NCI-H1417 treated with DMSO at 0.1 percent for 48 hours (cell line): ENCODE measurements around the gene STRA6.
"Not testable (repeated sequence)": the region's sequence is repeated elsewhere in the genome, so short reads cannot be mapped to it uniquely, and the experiment has no call there.

Experiments
- DNase-seq: peaks from one replicate; lab custom pipeline; 2025; lab: John Stamatoyannopoulos, UW

STRA6 gene

DNA sequence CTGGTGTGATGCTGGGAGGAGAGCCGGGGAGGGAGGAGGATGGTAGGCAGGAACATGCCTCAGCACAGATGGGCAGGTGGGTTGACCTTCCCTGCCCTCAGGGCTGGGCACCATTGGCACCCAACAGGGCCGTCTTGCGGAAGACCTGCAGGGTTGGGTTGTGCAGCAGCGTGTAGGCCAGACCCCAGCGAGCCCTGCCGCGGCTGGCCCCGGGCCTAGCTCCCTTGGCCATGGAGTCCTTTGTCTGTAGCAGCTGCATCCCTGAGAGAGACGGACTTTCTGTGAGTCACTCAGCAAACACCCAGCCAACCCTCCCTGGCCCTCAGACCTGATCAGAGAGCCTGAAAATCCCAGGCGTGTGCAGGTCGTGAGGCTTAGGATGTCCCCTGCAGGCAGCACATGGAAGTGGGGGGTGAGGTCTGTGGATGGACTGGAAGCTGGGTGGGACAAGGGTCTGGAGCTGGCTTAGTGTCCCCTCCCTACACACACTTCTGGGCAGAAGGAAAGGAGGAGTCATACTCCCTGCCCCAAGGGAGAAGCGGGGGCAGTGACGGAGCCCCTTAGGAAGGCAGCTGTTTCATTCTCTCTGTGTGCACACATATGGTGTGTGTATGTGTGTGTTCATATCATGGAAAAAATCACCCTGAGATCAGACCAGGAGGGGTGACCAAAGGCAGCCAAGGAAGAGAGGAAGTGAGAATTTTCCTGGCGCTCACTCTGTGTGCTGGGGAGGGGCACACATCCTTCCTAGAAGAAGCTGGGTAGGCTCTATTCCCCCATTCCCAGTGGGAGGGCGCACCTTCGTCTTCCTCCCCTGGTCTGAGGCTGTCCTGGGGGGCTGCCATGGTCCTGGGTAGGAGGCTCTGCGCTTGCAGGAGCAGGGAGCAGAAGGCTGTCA lies 22.4 kb downstream of the STRA6 start:
- DNase-seq, result no peak

DNA sequence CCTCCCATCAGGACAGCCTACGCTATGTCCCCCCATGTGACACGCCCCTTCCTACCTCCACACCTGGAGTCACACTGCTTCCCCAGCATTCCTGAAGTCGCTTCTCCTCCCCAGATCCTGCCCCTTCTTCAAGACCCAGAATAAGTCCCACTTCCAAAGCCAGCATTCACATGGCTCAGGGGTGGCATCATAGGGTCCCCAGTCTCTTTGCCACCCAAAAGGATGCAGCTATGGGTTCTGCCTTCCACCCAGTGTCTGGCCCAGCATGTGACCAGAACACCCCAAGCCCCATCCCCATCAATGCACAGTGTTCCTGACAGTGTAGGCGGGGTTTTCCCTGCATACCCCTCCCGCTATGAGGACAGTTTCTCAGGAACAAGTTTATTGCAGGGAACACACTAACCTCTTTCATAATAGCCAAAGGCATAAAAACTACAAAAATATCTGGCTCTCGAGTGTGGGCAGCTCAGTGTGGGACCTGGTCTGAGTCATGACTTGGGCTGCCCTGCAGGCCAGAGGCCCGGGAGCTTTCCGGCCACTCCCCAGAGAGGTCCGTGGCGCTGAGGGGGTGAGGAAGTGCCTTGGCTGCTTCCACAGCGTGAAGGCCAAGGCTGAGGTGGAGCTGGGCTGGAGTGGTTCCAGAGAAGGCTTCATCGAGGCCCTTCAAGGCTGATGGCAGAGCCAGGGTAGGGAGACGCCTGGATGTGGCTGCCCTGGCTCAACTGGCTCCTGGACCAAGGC lies 23.3 kb downstream of the STRA6 start:
- no peak for DNase-seq

DNA sequence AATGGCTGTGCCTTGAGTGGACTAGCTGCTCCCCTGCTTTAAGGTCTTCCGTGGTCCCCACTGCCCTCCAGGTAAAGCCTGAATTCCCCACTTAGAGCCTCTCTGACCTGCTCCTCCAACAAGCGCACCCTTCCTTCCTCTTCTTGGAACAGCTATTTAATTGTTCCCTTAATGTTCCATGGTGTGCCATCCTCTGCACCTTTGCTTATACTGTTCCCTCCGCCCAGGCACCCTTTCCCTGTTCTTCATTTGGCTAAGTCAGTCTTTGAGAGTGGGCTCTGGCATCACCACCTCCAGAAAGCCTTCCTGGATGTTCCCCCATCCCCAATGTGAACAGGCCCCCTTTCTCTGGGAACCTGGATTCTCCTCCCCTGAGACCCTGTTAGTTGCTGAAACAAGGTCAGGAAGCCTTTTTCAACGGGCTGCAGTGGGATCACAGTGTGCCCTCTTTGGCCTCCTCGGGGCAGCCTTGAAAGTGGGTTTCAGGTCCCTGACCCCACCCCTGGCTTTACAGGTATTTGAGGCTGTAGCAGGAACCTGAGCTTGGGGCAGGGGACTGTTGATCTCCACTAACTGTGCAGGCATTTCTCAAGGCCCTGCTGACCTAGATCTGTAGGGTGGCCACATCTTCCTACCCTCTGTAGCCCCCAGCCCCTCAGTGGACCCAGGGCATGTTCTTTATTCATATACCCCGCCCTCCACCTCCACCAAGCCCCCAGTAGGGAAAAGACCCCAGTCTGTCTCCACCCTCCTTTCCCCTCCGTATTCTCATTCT lies 24.1 kb downstream of the STRA6 start:
- no peak for DNase-seq

DNA sequence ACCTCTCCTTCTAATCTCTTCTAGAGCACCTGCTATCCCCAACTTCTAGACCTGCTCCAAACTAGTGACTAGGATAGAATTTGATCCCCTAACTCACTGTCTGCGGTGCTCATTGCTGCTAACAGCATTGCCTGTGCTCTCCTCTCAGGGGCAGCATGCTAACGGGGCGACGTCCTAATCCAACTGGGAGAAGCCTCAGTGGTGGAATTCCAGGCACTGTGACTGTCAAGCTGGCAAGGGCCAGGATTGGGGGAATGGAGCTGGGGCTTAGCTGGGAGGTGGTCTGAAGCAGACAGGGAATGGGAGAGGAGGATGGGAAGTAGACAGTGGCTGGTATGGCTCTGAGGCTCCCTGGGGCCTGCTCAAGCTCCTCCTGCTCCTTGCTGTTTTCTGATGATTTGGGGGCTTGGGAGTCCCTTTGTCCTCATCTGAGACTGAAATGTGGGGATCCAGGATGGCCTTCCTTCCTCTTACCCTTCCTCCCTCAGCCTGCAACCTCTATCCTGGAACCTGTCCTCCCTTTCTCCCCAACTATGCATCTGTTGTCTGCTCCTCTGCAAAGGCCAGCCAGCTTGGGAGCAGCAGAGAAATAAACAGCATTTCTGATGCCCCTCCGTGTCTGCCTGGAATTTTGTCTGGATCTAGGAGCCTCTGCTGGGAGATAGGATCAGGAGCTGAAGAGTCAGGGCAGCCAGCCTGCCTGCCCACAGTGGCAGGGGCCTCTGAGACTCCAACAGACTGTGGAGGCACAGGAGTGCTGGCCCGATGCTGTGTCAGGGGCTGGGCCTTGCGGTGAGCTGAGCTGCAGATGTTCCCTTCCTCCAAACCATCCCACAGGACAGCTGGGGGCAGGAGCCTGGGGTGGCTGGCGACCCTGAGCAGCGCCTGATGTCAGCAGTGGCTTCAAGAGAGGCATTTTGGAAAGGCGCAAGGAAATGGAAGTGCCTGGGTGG lies 26.0 kb downstream of the STRA6 start:
- no peak for DNase-seq

DNA sequence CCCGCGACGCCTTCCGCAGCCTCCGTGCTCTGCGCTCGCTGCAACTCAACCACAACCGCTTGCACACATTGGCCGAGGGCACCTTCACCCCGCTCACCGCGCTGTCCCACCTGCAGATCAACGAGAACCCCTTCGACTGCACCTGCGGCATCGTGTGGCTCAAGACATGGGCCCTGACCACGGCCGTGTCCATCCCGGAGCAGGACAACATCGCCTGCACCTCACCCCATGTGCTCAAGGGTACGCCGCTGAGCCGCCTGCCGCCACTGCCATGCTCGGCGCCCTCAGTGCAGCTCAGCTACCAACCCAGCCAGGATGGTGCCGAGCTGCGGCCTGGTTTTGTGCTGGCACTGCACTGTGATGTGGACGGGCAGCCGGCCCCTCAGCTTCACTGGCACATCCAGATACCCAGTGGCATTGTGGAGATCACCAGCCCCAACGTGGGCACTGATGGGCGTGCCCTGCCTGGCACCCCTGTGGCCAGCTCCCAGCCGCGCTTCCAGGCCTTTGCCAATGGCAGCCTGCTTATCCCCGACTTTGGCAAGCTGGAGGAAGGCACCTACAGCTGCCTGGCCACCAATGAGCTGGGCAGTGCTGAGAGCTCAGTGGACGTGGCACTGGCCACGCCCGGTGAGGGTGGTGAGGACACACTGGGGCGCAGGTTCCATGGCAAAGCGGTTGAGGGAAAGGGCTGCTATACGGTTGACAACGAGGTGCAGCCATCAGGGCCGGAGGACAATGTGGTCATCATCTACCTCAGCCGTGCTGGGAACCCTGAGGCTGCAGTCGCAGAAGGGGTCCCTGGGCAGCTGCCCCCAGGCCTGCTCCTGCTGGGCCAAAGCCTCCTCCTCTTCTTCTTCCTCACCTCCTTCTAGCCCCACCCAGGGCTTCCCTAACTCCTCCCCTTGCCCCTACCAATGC lies 27.1 kb downstream of the STRA6 start:
- DNase-seq, result no peak

DNA sequence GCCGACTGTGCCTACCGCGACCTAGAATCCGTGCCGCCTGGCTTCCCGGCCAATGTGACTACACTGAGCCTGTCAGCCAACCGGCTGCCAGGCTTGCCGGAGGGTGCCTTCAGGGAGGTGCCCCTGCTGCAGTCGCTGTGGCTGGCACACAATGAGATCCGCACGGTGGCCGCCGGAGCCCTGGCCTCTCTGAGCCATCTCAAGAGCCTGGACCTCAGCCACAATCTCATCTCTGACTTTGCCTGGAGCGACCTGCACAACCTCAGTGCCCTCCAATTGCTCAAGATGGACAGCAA lies 27.7 kb downstream of the STRA6 start:
- no peak for DNase-seq

DNA sequence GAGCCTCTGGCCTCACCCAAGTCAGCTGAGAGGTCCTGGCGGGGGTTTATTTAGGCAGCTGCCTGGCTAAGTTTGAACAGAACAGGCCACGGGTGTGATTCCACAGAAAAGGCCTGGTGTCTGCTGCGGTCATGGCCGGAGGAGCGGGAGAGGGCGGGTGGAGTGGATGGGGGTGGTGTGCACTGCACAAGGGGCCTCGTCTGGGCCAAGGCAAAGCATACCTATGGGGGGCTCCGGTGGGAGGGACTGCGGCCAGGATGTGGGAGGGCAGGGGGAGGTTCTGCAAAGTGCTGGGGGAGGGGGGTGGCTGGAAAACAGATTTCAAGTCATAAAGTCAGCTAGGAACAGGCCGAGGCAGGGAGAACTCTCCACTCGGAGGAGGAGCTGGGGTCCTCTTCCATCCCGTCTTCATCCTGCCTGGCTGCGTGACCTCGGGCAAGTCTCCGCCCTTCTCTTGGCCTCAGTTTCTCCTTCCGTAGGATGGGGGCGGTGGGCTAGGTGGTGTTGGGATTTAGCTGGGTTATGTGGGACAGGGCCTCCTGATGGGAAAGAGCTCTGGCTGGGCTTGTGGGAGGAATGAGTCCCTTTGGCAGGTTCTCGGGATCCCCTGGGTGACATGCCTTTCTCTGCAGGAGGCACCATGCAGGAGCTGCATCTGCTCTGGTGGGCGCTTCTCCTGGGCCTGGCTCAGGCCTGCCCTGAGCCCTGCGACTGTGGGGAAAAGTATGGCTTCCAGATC lies 28.2 kb downstream of the STRA6 start:
- DNase-seq, result no peak

DNA sequence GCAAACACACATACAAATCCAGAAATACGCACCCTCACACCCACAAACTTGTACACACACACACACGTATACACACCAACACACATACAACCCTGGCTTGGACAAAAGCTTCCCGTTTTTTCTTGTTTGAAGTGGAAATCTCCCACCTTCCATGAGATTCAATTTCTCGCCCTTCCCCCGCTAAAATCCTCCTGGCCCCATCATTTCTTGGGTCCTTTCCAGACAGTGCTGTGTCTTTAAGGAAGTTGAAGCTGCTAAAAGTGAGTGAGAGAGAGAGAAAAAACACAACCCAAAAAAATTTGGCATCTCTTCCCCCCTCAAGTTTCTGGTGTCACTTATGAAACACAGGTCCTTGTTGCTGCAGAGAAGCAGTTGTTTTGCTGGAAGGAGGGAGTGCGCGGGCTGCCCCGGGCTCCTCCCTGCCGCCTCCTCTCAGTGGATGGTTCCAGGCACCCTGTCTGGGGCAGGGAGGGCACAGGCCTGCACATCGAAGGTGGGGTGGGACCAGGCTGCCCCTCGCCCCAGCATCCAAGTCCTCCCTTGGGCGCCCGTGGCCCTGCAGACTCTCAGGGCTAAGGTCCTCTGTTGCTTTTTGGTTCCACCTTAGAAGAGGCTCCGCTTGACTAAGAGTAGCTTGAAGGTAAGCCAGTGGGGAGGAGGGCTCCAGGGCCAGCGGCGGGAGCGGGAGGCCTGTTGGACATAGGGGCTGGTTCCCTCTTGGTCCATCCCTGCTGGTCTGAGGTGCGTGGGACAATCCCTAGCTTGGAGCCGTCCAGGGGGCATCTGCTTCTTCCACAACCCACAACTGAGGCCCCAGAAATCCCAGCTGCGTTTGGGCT lies 29.0 kb downstream of the STRA6 start, which contains the start of gene ISLR:
Gene ISLR, plus strand, starts transcription at position 331 of the 839 bp plus-strand sequence. CDS start 1,149 bp downstream, outside the sequence.
- DNase-seq, result no peak

DNA sequence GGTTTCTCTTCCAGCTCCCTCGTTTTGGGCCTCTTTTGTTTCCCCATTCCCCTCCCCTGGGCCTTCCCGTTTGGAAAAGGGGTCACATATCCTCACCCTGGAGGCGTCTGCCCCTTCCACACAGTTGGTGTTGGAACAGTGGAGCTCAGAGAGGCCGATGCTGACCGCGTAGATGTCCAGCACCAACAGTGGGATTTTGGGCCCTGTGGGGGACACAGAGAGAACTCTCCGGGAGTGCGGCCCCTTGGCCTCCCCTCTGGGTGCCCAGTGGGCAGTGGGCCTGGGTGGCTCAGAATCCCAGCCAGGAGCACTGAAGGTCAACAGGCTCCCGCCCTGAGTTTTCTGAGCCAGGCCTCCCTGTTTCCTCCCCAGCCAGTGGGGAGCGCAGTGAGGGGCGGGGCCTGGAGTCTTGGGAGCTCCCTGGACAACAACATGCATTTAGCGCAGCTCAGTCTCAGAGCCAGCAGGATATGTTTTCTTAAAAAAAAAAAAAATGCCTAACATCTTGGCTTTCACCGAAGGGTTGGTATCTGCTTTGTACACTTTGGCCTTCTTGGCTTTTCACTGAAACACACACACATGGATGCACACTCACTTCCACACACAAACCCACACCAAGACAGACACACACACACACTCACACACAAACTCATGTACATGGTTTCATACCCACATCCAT lies 29.7 kb downstream of the STRA6 start:
- DNase-seq, result no peak

DNA sequence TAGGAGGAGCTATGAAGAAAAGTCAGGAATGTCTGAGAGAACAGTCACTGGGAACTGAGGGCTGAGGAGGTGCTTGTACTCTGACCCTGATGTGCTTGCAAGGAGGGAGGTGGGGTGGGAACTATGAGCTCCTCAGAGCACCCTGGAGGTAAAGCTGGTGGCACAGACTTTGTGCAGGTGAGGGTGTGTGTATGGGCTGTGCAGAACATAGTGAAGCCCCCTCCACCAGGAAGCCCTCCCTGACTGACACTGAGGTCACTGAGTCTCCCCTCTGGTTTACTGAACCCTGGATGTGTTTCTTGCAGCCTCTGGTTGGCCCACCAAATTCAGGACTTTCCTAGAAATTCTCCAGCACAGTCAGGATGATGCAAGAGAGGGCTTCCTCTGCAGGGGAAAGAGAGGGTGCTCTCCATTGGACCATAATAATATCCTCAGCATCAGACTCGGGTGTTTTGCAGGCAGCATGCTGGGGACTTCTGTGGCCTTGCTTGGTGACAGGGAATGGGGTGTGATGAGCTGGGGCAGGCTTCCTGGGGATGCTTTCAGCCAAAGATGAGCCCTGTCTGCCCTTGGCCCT lies 30.5 kb downstream of the STRA6 start:
- no peak for DNase-seq

DNA sequence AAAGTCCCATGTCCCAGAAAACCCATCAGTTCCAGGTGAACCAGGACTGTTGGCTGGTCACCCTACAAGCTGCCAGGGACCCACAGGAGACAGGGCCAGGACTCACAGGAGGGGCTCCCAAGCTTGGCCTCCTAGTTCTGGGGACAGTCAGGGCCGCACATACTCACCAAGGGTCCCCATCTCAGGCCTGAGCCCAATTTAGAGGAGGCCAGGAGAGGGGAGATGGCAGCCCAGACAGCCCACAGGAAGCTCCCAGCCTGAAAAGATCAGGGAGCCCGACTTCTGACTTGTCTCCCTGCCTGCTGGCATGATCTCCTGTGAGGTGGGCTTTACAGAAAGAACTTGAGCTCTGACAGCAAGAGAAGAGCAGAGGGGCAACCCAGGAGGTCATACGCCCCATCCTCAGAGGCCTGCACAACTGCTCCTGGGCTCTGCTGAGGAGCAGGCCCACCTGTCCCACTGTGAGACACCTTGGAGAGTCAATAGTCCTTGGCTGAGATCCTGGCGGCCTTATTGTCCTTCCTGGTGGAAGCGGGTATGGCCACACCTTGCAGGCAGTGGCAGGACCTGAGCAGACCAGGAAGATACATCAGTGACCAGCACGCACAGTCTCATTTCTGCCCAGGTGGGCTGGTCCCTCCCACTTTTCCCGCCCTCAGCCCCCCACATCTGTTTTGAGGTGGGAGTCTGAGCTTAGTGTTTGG lies 31.6 kb downstream of the STRA6 start:
- no peak for DNase-seq

DNA sequence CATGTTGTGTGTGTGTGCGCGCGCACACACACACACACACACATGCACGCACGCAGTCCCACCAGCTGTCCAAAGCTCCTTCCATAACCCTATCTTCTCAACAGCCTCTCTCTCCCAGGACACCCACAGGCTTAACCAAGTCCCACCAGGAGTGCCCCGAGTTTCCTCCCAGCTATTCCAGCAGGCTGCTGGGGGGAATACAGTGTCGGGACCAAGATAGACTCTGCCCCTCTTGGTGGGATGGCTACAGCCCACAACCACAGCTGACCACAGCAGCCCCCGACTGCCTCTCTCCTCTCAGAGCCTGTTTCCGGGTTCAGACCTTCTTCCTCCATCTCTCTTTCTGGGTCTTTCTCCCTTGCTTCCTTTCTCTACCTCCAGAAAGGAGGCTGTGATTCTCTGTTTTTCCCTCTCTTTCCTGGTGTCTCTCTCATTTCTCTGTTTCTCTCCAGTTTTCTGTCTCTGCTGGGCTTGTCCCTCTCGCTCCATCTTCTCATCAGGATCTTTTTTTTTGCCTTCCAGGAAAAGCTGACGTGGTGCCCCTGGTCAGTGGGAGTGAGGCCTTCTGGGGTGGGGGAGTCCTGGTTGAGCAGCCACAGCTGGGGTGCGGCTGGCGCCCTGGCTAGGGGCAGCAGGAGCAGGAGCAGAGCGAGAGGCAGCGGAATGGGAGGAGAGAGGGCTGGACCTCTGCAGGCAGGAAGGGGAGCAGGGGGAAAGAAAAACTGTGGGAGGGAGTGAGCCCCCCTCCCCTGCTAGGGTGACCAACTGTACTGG lies 32.3 kb downstream of the STRA6 start:
- DNase-seq, result no peak

DNA sequence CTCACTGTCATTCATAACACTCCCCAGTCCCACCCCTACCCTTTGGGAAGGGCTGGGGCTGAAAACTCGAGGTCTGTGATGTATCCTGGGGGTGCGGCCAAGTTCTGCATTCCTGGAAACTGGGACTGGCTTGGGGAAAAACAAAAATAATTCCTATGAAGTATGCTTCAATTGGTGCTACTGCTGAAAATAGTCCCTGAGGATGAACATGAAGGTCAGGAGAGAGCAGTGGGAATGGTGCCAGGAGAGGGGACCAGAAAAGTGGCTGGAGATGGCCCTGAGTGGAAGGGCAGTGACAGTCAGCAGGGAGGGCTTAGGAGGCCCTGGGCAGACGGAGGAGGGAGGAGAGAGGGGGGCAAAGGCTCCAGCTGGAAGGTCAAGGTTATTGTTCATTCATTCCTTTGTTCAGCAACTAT lies 33.9 kb downstream of the STRA6 start:
- DNase-seq, result no peak

DNA sequence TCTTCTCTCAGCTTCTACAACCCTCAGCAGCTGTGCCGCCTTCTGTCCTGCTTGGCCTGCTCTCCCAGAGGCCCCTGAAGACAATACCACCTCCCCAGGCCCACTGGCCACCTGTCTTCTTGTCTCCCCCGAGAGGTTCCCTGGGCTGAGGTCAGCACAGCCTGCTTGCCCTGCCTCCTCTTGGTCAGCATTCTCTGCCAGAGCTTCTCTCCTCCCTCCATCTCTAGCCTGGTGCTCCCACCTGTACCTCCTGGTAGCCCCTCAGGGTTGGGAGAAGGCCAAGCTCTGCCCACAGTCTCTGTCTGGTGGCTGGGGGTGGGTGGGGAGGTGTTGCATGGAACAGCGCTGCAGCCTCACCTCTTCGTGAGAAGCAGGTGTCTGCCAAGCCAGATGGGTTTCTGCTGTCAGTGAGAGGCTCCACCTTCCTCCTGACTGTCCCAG lies 34.7 kb downstream of the STRA6 start:
- no peak for DNase-seq

DNA sequence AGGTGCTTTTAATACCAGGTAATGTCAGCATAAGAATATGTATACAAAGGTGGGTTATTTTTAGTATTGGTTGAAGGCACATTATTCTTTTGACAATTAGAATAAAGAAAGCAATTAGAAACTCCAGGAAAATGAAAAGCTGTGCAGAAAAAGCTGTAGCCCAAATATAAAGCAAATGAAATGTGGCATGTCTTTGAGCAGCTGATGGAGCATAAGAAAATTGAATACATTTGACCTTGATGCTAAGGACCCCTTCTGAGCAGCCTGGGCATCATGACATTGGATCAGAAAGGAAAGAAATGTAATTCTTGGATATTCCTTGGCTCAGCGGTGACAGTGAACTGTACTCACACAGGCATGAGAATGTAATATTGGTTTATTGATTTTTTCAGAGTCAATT lies 37.1 kb downstream of the STRA6 start:
- DNase-seq, result no peak

DNA sequence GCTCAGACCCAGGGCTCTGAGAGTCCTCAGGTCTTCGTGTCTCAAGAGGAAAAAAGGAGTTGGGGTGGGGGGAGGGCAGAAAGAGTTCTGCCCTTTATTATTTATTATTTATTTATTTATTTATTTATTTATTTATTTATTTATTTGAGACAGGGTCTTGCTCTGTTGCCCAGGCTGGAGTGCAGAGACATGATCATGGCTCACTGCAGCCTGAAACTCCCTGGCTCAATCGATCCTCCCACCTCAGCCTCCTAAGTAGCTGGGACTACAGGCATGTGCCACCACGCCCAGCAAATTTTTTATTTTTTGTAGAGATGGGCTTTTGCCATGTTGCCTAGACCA lies 40.4 kb downstream of the STRA6 start:
- not testable (repeated sequence) for DNase-seq
